HCT116 (cell line): ENCODE results near the gene SEMA6D.

ENCODE experiments used
- CTCF ChIP-seq, 3 experiments: fragments of 200-600 bp in 1 of 3; sonication (generic) in 1 of 3; IDR thresholded peaks in 2 of 3; conservative IDR thresholded peaks in 1 of 3; 2 replicates each; pipeline ENCODE4 v1.5.1; 2012 to 2017; ENCODE audit warnings: low read depth in 2 of 3, low read length in 2 of 3, antibody characterized with exemption in 1 of 3, borderline replicate concordance in 1 of 3, control low read depth in 1 of 3, mild to moderate bottlenecking in 1 of 3, mixed read lengths in 1 of 3, mixed run types in 1 of 3, moderate library complexity in 1 of 3; ENCODE audit not compliant: insufficient read depth in 1 of 3
- EZH2 ChIP-seq: fragments of 200-600 bp; sonication (generic); IDR thresholded peaks from 2 replicates; pipeline ENCODE4 v1.6.1; 2017; ENCODE audit warnings: antibody characterized with exemption, mixed run types
- EZH2phosphoT487 ChIP-seq: fragments of 200-600 bp; IDR thresholded peaks from 2 replicates; pipeline ENCODE4 v1.6.1; 2018; ENCODE audit warnings: antibody characterized with exemption, borderline replicate concordance
- FOSL1 ChIP-seq: IDR thresholded peaks from 2 replicates; pipeline ENCODE4 v1.6.1; 2012; ENCODE audit warnings: low read depth
- POLR2AphosphoS5 ChIP-seq: IDR thresholded peaks from 2 replicates; pipeline ENCODE4 v1.6.1; 2011; ENCODE audit warnings: mild to moderate bottlenecking, low read depth, low read length, moderate library complexity
- SIN3A ChIP-seq: IDR thresholded peaks from 2 replicates; pipeline ENCODE4 v1.6.1; 2012; ENCODE audit warnings: low read depth
- SRF ChIP-seq: IDR thresholded peaks from 2 replicates; pipeline ENCODE4 v1.6.1; 2012; ENCODE audit warnings: low read depth
- TCF7L2 ChIP-seq: IDR thresholded peaks from 2 replicates; pipeline ENCODE4 v1.7.0; 2011; ENCODE audit warnings: borderline replicate concordance, inconsistent platforms; ENCODE audit not compliant: insufficient read depth, insufficient read length; ENCODE audit errors: extremely low read depth
- YY1 ChIP-seq: IDR thresholded peaks from 2 replicates; pipeline ENCODE4 v1.6.1; 2011; ENCODE audit warnings: low read length, low read depth, moderate library complexity, mild to moderate bottlenecking; ENCODE audit not compliant: insufficient replicate concordance; ENCODE audit errors: extremely low read depth

- TF ChIP-seq FOSL1: no peak
- no peak for TF ChIP-seq POLR2AphosphoS5
- TF ChIP-seq EZH2phosphoT487: no peak
- TF ChIP-seq TCF7L2: no peak
- no peak for TF ChIP-seq CTCF (IDR thresholded peaks at IDR 0.05 in 2 of 3, conservative IDR thresholded peaks at IDR 0.05 in 1 of 3; ENCODE audit: borderline replicate concordance in 1 of 3, insufficient read depth in 1 of 3, low read depth in 2 of 3, low read length in 2 of 3)
- TF ChIP-seq SIN3A: no peak
- no peak for TF ChIP-seq YY1
- TF ChIP-seq EZH2: no peak
- no peak for TF ChIP-seq SRF
Measured at GRCh38 chr15:47743385-47743784, 26.1 kb downstream of the SEMA6D start.
